BLaER1 (cell line): ENCODE results near the gene UBE2S.

Source experiments
- H3K27ac ChIP-seq: shearing (Covaris generic); formaldehyde crosslinking; 2 replicates; pipeline ENCODE4 v1.8.1; 2022
- H3K27me3 ChIP-seq: shearing (Covaris generic); formaldehyde crosslinking; 2 replicates; pipeline ENCODE4 v1.8.1; 2022
- H3K36me3 ChIP-seq: shearing (Covaris generic); formaldehyde crosslinking; 2 replicates; pipeline ENCODE4 v1.8.1; 2022
- H3K4me1 ChIP-seq: shearing (Covaris generic); formaldehyde crosslinking; 2 replicates; pipeline ENCODE4 v1.8.1; 2022
- H3K4me2 ChIP-seq: shearing (Covaris generic); formaldehyde crosslinking; 2 replicates; pipeline ENCODE4 v1.8.1; 2022
- H3K4me3 ChIP-seq: shearing (Covaris generic); formaldehyde crosslinking; 2 replicates; pipeline ENCODE4 v1.8.1; 2022
- H3K9ac ChIP-seq: shearing (Covaris generic); formaldehyde crosslinking; 2 replicates; pipeline ENCODE4 v1.8.1; 2022
- H3K9me3 ChIP-seq: shearing (Covaris generic); formaldehyde crosslinking; 2 replicates; pipeline ENCODE4 v1.8.1; 2022
- H4K20me1 ChIP-seq: shearing (Covaris generic); formaldehyde crosslinking; 2 replicates; pipeline ENCODE4 v1.8.1; 2022
- Cebpa-rat ChIP-seq: shearing (Covaris generic); IDR thresholded peaks from 2 replicates; pipeline ENCODE4 v1.8.1; 2022

UBE2S gene

DNA sequence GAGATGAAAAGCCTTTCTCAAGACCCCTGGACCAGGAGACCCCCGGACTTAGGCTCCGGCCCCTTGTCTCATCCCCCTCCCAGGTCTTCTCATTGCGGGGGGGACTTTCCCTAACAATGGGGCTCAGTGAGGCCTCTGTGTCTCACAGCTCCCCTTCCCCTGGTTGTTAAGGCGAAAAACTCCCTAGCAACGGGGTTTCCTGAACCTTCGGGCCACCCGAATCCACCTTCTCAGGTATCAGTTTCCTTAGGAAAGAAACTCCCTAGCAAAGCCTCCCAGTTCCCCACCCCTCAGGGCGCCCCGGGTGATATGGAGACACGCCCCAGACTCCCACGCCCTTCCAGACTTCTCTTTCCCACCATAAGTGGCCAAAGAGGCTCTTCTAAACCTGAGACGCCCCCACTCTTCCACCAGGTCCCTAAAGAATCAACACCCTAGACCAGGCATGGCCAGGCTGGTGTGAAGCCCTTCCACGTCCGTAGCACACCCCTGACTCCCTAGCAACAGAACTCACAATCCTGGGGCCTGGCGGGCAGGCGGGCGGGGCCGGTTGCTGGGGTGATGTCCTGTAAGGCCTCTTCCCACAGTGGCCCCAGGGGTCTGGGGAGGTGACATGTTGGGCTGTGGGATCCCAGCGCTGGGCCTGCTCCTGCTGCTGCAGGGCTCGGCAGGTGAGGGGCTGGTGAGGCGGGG lies 31.2 kb downstream of the UBE2S start, which contains the start of gene TMEM190:
Gene TMEM190, plus strand, starts transcription at position 586 of the 693 bp plus-strand sequence. Its CDS starts 28 bp downstream, at position 614.
- no peaks in the 10 kb centered on the region for H3K36me3 ChIP-seq
- H3K4me1 ChIP-seq, result peaks cover 9% of the 10 kb centered on the region
- H3K4me2 ChIP-seq, result no peak within 1 kb of the TSS
- H3K4me3 ChIP-seq, result no peak within 1 kb of the TSS
- peaks cover 50% of the 10 kb centered on the region for H3K27me3 ChIP-seq
- H3K27ac ChIP-seq, result no peak within 1 kb of the TSS
- no peak for TF ChIP-seq Cebpa-rat
- H3K9ac ChIP-seq, result no peak within 1 kb of the TSS
- peaks cover 9% of the 10 kb centered on the region; the same call in 1 of the 2 replicates for H4K20me1 ChIP-seq
- H3K9me3 ChIP-seq, result no peaks in the 10 kb centered on the region

DNA sequence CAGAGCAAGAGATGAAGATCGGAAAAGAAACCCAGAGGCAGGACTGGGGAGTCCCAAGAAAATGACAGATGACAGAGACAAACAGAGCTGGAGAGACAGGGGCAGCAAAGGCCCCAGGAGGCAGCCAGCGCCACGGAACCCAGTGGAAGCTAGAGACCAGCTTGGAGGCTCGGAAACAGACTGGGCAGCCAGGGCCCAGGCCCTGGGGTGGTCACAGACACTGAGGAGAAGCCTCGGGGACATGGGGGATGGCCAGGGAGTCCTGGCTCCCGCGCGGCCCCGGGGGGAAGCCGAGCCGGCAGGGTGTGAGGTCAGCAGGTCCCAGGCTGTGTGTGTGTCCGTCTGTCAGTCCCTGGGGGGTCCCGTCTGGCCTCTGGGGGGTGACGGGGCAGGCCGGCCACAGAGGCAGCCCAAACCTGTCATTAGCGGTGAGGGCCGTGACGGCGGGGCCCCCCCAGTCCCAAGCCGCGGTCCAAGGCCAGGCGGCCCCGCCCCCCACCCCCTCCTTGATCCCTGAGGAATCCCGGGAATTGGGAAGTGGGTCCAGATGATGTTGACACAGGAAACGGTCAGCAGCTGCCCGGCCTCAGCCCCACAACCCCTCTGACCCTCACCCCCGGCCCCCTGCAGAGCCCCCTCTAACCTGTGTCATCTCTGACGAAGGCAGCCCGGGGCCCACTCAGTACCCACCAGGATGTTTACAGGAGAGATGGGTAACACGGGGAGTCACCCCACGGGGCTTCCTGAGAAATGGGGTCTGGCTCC lies 33.4 kb downstream of the UBE2S start:
- Histone ChIP-seq H3K4me2 (no peak overlapping the region), H3K36me3 (no peaks in the 10 kb centered on the region), H3K27ac (no peak overlapping the region), H3K4me3 (no peak overlapping the region), H3K27me3 (peaks cover 72% of the 10 kb centered on the region), H3K9ac (no peak overlapping the region), H3K4me1 (peaks cover 16% of the 10 kb centered on the region), H4K20me1 (peaks cover 24% of the 10 kb centered on the region), H3K9me3 (no peaks in the 10 kb centered on the region)
- TF ChIP-seq Cebpa-rat, result no peak

DNA sequence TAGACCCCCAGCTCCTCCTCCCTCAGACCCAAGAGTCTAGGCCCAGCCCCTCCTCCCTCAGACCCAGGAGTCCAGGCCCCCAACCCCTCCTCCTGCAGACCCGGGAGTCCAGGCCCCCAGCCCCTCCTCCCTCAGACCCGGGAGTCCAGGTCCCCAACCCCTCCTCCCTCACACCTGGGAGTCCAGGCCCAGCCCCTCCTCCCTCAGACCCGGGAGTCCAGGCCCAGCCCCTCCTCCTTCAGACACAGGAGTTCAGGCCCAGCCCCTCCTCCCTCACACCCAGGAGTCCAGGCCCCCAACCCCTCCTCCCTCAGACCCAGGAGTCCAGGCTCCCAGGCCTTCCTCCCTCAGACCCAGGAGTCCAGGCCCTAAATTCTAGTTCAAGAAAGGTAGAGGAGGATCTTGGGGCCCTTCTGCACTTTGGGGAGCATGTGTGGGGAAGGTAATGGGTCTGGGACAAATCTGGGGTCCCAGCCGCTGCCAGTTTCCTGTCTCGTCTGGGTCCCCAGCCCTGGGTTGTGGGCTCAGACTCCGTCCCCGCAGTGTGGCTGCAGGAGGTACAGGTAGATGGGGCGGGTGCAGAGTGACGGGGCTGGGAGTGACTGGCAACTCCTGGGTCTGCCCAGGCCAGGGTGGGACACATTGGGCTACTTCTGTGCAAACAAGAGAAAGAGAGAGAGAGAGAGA lies 34.1 kb downstream of the UBE2S start:
- Histone ChIP-seq H3K4me1 (peaks cover 20% of the 10 kb centered on the region), H3K9me3 (no peaks in the 10 kb centered on the region), H3K9ac (no peak overlapping the region), H3K4me3 (no peak overlapping the region), H3K4me2 (no peak overlapping the region), H3K27ac (no peak overlapping the region), H3K36me3 (no peaks in the 10 kb centered on the region), H3K27me3 (peaks cover 79% of the 10 kb centered on the region), H4K20me1 (peaks cover 31% of the 10 kb centered on the region)
- TF ChIP-seq Cebpa-rat, result no peak

DNA sequence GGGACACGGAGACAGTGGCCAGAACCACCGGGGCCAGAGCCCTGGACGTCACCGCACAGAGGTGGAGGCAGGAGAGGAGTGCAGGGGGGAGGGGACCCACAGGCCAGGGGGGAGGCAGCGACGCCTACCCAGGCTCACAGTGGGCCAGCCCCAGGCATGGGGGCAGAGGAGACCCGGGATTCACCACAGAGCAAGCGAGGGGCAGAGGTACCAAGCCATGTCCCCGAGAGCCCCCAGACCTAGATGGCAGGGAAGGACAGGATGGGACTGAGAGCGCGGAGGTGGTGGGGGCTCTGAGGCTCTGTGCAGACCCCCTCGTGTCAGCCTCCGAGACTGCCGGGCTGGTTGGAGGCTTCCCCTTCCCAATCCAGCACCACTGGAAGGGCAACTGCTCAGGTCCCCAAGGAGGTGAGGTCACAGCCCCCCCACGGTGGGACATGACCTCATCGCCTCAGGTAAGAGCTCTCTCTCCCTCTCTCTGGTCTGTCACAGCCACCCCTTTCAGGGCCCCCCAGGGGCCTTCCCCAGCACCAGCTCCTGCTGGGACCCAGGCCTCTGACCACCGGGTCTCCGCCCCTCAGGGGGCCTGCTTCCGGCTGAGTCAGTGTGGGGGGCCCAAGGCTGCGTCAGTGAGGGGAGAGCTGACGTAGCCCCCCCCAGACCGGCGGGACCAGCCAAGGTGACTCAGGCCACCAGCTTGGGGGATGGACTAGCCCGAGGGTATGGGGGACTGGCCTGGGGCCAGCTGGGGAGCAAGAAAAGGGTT lies 35.1 kb downstream of the UBE2S start:
- H3K4me3 ChIP-seq, result no peak overlapping the region
- H3K27ac ChIP-seq, result no peak overlapping the region
- H3K4me2 ChIP-seq, result peak overlapping the region; percentile 39

DNA sequence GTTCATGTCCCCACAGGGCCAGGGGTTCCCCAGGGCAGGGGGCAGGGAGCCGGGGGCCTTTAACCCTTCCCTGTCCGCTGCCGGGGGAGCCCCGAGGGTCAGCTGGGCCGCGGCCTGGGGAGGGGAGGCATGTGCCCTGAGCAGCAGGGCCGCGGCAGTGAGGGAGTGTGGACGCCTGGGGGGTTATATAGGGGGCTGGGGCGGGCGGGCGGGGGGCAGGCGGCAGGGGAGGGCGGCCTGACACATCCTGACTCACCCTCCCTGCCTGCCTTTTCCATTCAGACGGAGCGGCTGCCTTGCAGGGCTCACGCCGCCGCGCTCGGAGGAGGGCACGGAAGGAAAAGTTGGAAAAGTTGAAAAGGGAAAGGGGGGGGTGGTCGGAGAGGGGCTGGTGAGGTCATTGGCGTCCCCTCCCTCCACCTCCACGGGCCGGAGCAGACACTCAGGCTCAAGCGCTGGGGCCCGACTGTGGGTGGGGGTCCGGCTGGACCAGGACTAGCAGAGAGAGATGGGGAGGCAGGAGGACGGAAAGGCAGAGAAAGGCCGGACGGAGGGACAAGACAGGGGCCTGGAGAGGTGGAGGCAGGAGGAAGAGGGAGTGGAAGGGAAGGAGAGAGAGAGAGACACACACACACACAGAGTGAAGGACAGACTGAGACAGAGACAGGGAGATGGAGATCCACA lies 37.1 kb downstream of the UBE2S start, which contains the start of gene IL11:
Gene IL11, minus strand, starts transcription at position 159 of the 684 bp plus-strand sequence. Its CDS starts 153 bp downstream, at position 6.
- Histone ChIP-seq H3K4me3 (peak within 1 kb of the TSS; percentile 61), H3K27ac (no peak within 1 kb of the TSS)

More for the DNA sequence above, 35.1 kb downstream of the UBE2S start:
- Histone ChIP-seq H3K27me3 (peaks cover 84% of the 10 kb centered on the region), H3K4me1 (peaks cover 20% of the 10 kb centered on the region), H3K36me3 (no peaks in the 10 kb centered on the region), H3K9ac (no peak overlapping the region), H4K20me1 (peaks cover 34% of the 10 kb centered on the region), H3K9me3 (no peaks in the 10 kb centered on the region)
- no peak for TF ChIP-seq Cebpa-rat

DNA sequence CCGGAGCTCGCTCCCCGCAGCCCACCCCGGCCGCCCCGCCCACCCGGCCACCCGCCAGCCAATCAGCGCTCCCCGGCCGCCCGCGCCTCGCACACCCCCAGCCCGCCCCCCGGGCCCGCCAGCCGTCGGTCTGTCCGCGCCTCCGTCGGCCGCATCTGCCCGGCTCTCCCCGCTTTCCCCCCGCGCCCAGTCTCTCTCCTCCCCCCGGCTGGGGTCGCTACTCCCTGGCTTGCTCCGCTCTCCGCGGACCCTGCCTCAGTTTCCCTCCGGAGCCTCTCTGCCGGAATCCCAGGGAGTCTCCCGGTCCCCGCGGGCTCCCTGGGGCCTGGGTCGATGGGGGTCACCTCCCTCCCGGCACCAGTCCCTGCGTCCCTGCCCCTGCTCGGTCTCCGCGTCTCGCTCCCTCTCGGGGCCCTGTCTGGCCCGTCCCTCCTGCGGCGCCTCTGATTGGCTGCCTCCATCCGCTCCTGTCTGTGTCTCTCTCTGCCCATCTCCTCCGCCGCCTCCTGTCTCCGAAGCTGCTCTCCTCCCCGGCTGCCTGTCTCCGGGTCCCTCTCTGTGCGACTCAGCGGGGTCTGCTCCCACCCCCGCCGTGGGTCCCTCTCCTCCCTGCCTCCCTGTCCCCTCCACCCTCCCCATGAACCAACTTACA lies 37.8 kb downstream of the UBE2S start:
- no peak overlapping the region for H3K27ac ChIP-seq
- H3K9me3 ChIP-seq, result no peaks in the 10 kb centered on the region
- H3K9ac ChIP-seq, result no peak overlapping the region
- H3K27me3 ChIP-seq, result peaks cover 74% of the 10 kb centered on the region
- H3K4me1 ChIP-seq, result peaks cover 20% of the 10 kb centered on the region
- no peaks in the 10 kb centered on the region for H3K36me3 ChIP-seq
- H3K4me3 ChIP-seq, result peak overlapping the region; percentile 61
- H4K20me1 ChIP-seq, result peaks cover 34% of the 10 kb centered on the region
- peak overlapping the region; percentile 87 for H3K4me2 ChIP-seq
- TF ChIP-seq Cebpa-rat, result no peak

More for the DNA sequence above, 37.1 kb downstream of the UBE2S start, which contains the start of gene IL11:
- Histone ChIP-seq H3K27me3 (peaks cover 75% of the 10 kb centered on the region), H3K4me1 (peaks cover 20% of the 10 kb centered on the region), H3K36me3 (no peaks in the 10 kb centered on the region), H3K9me3 (no peaks in the 10 kb centered on the region), H4K20me1 (peaks cover 34% of the 10 kb centered on the region), H3K9ac (no peak within 1 kb of the TSS; the same call in 1 of the 2 replicates), H3K4me2 (peak within 1 kb of the TSS; percentile 87)
- no peak for TF ChIP-seq Cebpa-rat

DNA sequence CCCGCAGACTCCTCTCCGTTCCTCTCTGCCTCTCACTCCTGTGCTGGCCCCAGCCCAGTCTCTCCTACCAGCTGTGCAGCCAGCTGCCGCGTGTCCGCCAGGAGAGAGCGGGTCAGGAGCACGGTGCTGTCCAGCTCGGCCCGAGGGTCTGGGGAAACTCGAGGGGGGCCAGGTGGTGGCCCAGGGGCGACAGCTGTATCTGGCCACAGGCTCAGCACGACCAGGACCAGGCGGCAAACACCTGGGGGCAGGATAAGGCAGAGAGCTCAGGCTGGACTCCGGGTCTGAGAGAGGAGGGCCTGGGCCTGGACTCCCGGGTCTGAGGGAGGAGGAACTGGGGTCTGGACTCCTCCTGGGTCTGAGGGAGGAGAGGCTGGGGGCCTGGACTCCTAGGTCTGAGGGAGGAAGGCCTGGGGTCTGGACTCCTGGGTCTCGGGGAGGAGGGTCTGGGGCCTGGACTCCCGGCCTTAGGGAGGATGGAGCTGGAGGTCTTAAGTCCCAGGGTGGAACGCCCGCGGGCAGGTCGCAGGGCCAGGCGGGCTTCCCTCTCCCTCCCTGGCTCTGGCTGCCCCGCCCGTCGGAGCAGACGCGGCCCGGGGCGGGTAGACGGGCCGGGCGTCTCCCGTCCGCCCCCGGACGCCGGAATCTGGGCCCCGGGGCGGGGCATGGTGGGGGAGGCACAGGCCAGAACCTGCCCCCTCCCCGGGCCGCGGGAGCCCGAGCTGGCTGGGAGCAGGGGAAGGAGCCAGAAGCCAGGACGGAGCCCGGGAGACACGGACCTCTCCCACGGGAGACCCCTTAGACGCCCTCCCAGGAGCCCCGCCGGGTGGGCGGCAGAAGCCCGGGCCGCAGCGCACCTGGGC lies 38.7 kb downstream of the UBE2S start:
- Histone ChIP-seq H3K27ac (no peak overlapping the region), H3K4me2 (peak overlapping the region; percentile 80), H3K36me3 (no peaks in the 10 kb centered on the region), H3K9ac (no peak overlapping the region; the same call in 1 of the 2 replicates), H3K4me1 (peaks cover 24% of the 10 kb centered on the region), H3K9me3 (no peaks in the 10 kb centered on the region), H3K27me3 (peaks cover 71% of the 10 kb centered on the region), H4K20me1 (peaks cover 34% of the 10 kb centered on the region), H3K4me3 (peak overlapping the region; percentile 61)
- no peak for TF ChIP-seq Cebpa-rat

DNA sequence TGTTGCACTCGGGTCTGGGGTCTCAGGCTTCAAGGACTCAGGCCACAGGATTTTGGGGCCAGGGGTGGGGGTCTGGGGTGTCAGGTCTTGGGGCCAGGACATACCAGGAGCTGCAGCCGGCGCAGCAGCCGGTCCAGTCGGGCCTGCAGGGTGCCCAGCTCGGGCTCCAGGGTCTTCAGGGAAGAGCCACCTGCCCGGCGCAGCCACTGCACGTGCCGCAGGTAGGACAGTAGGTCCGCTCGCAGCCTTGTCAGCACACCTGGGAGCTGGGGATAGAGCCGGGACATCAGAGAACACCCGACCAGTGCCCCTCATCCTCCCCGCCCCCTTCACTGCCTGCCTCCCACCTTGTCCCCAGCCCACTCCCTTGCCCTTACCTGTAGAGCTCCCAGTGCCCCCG lies 39.5 kb downstream of the UBE2S start:
- Histone ChIP-seq H3K4me2 (no peak overlapping the region), H3K27me3 (peaks cover 65% of the 10 kb centered on the region), H3K27ac (no peak overlapping the region), H3K9ac (no peak overlapping the region), H3K4me1 (peaks cover 24% of the 10 kb centered on the region), H3K4me3 (no peak overlapping the region), H3K9me3 (no peaks in the 10 kb centered on the region), H4K20me1 (peaks cover 34% of the 10 kb centered on the region), H3K36me3 (no peaks in the 10 kb centered on the region)
- TF ChIP-seq Cebpa-rat, result no peak
